Cardiac muscle cell (in vitro differentiated cells and primary cell): ENCODE data around the gene SPRED2. TPM values are rescaled to one million over a fixed set of nuclear protein-coding genes. Genes with fewer than 3 reads are reported as not detected.

Experiments used
- DNase-seq, 2 donors: peaks; one replicate each; pipeline versions ENCODE4 v3.0.0 to v3.0.0-alpha.2; 2010 to 2017; ENCODE audit warnings: low read depth in 1 of 2, low spot score in 1 of 2
- H3K27ac ChIP-seq: fragments of 200-600 bp; sonication (generic); 2 replicates; pipeline ENCODE4 v1.5.1; 2016
- H3K27me3 ChIP-seq: fragments of 200-600 bp; sonication (generic); 2 replicates; pipeline ENCODE4 v1.6.0; 2016; ENCODE audit warnings: control low read depth
- H3K36me3 ChIP-seq: fragments of 200-600 bp; sonication (generic); 2 replicates; pipeline ENCODE4 v1.5.1; 2016; ENCODE audit warnings: control low read depth
- H3K4me1 ChIP-seq: fragments of 200-600 bp; sonication (generic); 2 replicates; pipeline ENCODE4 v1.8.1; 2017; ENCODE audit warnings: low read depth, mild to moderate bottlenecking, mixed run types
- H3K4me3 ChIP-seq: fragments of 200-600 bp; sonication (generic); 2 replicates; pipeline ENCODE4 v1.5.1; 2016; ENCODE audit warnings: mild to moderate bottlenecking
- H3K9me3 ChIP-seq: fragments of 200-600 bp; sonication (generic); 2 replicates; pipeline ENCODE4 v1.5.1; 2017; ENCODE audit warnings: low read depth, mild to moderate bottlenecking, control low read depth
- CTCF ChIP-seq: IDR thresholded peaks from 2 replicates; pipeline ENCODE4 v1.5.1; 2012; ENCODE audit warnings: low read depth, mild to moderate bottlenecking, low read length
- polyA plus RNA-seq: library from polyadenylated mRNA; unstranded; fragments of >200 nt; fragmentation: Nextera tagmentation; extraction: Ambion mirVana; gene quantifications from 2 replicates; pipeline ENCODE4 v1.2.1, GENCODE V29; 2016
- total RNA-seq: library from RNA; depleted of rRNA; stranded (reverse); fragments of >200 nt; gene quantifications from 2 replicates; pipeline ENCODE4 v1.2.3, GENCODE V29; 2016

SPRED2 gene
- total and polyA plus RNA-seq, 2 experiments from 2014 or later = 11.7 to 18.9 TPM

GRCh38 chr2:65313126-65313953, 119.1 kb downstream of the SPRED2 start:
- no peak overlapping the region for H3K4me3 ChIP-seq
- no peak for TF ChIP-seq CTCF
- H3K4me1 ChIP-seq = no peaks in the 10 kb centered on the region
- no peaks in the 10 kb centered on the region for H3K9me3 ChIP-seq
- no peaks in the 10 kb centered on the region for H3K27me3 ChIP-seq
- H3K27ac ChIP-seq = no peak overlapping the region
- DNase-seq = peak in 1 of 2 donors; percentile 16
- H3K36me3 ChIP-seq = peaks cover 23% of the 10 kb centered on the region

GRCh38 chr2:65311596-65311995, 120.8 kb downstream of the SPRED2 start:
- Histone ChIP-seq H3K4me1 (no peaks in the 10 kb centered on the region), H3K27ac (no peak overlapping the region), H3K4me3 (no peak overlapping the region), H3K9me3 (no peaks in the 10 kb centered on the region), H3K36me3 (peaks cover 23% of the 10 kb centered on the region), H3K27me3 (no peaks in the 10 kb centered on the region)
- no peak for TF ChIP-seq CTCF
- DNase-seq = no peak

- peaks cover 23% of the 10 kb centered on the region for H3K36me3 ChIP-seq
These were observed 121.3 kb downstream of the SPRED2 start for GRCh38 chr2:65311049-65311448.

DNA sequence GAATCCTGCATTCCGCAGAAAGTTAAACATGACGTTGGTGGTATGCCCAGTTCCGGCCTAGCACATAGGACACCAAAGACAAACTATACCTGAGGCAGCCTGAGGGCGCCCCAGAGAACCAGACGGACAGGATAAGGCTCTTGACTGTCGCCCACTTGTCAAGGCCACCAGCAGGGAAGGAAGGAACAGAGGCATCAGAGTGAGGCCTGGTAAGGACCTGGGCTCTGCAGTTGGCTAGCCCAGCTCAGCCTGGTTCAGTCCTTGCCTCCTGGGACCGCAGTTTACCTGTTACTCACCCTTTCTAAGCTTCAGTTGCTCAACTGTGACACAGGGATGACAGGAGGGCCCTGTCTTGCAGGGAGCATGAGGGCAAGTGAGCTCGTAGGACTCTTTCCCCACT, 122.7 kb downstream of the SPRED2 start:
- no peaks in the 10 kb centered on the region for H3K27me3 ChIP-seq
- H3K36me3 ChIP-seq = peaks cover 17% of the 10 kb centered on the region
- H3K27ac ChIP-seq = no peak overlapping the region
- TF ChIP-seq CTCF = no peak
- DNase-seq = no peak
- no peaks in the 10 kb centered on the region for H3K9me3 ChIP-seq
- no peaks in the 10 kb centered on the region for H3K4me1 ChIP-seq
- no peak overlapping the region for H3K4me3 ChIP-seq

More at GRCh38 chr2:65311049-65311448, 121.3 kb downstream of the SPRED2 start:
- Histone ChIP-seq H3K4me3 (no peak overlapping the region), H3K27me3 (no peaks in the 10 kb centered on the region), H3K27ac (no peak overlapping the region), H3K9me3 (no peaks in the 10 kb centered on the region), H3K4me1 (no peaks in the 10 kb centered on the region)
- no peak for DNase-seq
- TF ChIP-seq CTCF = no peak

DNA sequence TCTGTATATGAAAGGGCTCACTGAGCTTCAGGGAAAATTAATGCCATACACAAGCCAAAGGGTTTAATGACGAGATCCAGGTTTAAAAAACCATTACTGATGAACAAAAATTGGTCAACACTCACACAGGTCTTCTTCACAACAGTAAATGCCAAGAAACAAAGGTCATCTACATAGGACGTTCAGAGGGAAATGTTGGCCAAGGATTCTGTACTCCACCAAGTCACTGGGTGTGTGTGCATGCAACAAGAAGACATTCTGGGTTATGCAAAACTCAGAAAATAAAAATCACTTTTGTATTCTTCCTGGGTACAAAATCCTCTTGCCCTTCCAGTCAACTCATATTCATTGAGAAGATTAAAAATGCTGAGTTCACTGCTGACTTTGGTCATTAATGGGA, 126.5 kb downstream of the SPRED2 start:
- H3K4me1 ChIP-seq = peaks cover 22% of the 10 kb centered on the region
- H3K9me3 ChIP-seq = no peaks in the 10 kb centered on the region
- H3K27me3 ChIP-seq = no peaks in the 10 kb centered on the region
- no peak for TF ChIP-seq CTCF
- H3K36me3 ChIP-seq = no peaks in the 10 kb centered on the region
- no peak overlapping the region for H3K4me3 ChIP-seq
- no peak for DNase-seq
- no peak overlapping the region for H3K27ac ChIP-seq
